Activated CD8-positive, alpha-beta memory T cell treated with anti-CD3 and anti-CD28 coated beads, Interleukin-2, amount 10 ng/mL, durations not matched to agents 7 days and 5 days (primary cell): ENCODE results near the gene VWA3A. TPM values are rescaled to one million over a fixed set of nuclear protein-coding genes. Genes with fewer than 3 reads are reported as not detected.

Experiments used
- ATAC-seq: fragments of 150-1000 bp; cut with Tn5 transposase; one replicate; pipeline ENCODE4 v1.10.0; 2021; ENCODE audit warnings: moderate library complexity
- CTCF ChIA-PET: fragments of 350-600 bp; sonication (Branson Sonifier 250); formaldehyde crosslinking; loops from one replicate; lab custom pipeline; 2021; ENCODE audit warnings: antibody characterized with exemption; lab: Charles Lee
- DNase-seq: peaks from one replicate; pipeline ENCODE4 v3.0.0-alpha.2; 2020
- H3K27ac Mint-ChIP-seq: one replicate; pipeline ENCODE4 v1.8.0; 2021; ENCODE audit warnings: mild to moderate bottlenecking, mixed read lengths
- H3K27me3 Mint-ChIP-seq: one replicate; pipeline ENCODE4 v1.8.0; 2021; ENCODE audit warnings: mixed read lengths
- H3K36me3 Mint-ChIP-seq: one replicate; pipeline ENCODE4 v1.8.0; 2021; ENCODE audit warnings: mild to moderate bottlenecking, mixed read lengths
- H3K4me1 Mint-ChIP-seq: one replicate; pipeline ENCODE4 v1.8.0; 2021; ENCODE audit warnings: mixed read lengths
- H3K4me3 Mint-ChIP-seq: one replicate; pipeline ENCODE4 v1.8.0; 2021; ENCODE audit warnings: mild to moderate bottlenecking, moderate library complexity, mixed read lengths
- H3K9me3 Mint-ChIP-seq: one replicate; pipeline ENCODE4 v1.8.0; 2022; ENCODE audit warnings: low read depth, mixed read lengths
- total RNA-seq, 2 experiments: library from RNA; stranded (reverse); gene quantifications; one replicate each; pipeline ENCODE4 v1.2.3, GENCODE V29; 2021

Gene VWA3A
- total RNA-seq, 2 experiments from 2014 or later, result 0.28 to 0.29 TPM

- no peak for DNase-seq
- no peak overlapping the region for H3K4me3 Mint-ChIP-seq
- H3K27me3 Mint-ChIP-seq, result peaks cover 5% of the 10 kb centered on the region
- CTCF ChIA-PET, result interaction anchor here (1.5 to 1.7 kb wide), 2 partner anchors 85 to 183 kb away, joined by 3 to 5 read pairs; no protein-coding TSS in a partner anchor
- H3K36me3 Mint-ChIP-seq, result no peaks in the 10 kb centered on the region
- H3K9me3 Mint-ChIP-seq, result no peaks in the 10 kb centered on the region
- no peak overlapping the region for H3K27ac Mint-ChIP-seq
- H3K4me1 Mint-ChIP-seq, result peaks cover 16% of the 10 kb centered on the region
- no peak for ATAC-seq
Observed at GRCh38 chr16:22184615-22184968, 92.3 kb downstream of the VWA3A start.

- H3K9me3 Mint-ChIP-seq, result no peaks in the 10 kb centered on the region
- no peak overlapping the region for H3K27ac Mint-ChIP-seq
- no peaks in the 10 kb centered on the region for H3K36me3 Mint-ChIP-seq
- ATAC-seq, result no peak
- H3K4me3 Mint-ChIP-seq, result no peak overlapping the region
- H3K4me1 Mint-ChIP-seq, result peaks cover 19% of the 10 kb centered on the region
- CTCF ChIA-PET, result interaction anchor here (1.6 to 4.9 kb wide), 4 partner anchors 87 to 188 kb away, joined by 5 to 102 read pairs (median 36); partner anchors contain the start of genes MOSMO and PDZD9
- H3K27me3 Mint-ChIP-seq, result no peaks in the 10 kb centered on the region
- DNase-seq, result no peak
Observed at GRCh38 chr16:22186517-22186916, 94.2 kb downstream of the VWA3A start.

- H3K4me3 Mint-ChIP-seq, result no peak overlapping the region
- no peaks in the 10 kb centered on the region for H3K36me3 Mint-ChIP-seq
- CTCF ChIA-PET, result interaction anchor here (0.5 to 13.1 kb wide), 30 partner anchors 10 to 543 kb away, joined by 3 to 204 read pairs (median 6); partner anchors contain the start of genes EEF2K, MOSMO, PDZD9 and POLR3E
- no peak overlapping the region for H3K27ac Mint-ChIP-seq
- DNase-seq (no peak), ATAC-seq (no peak)
- peaks cover 32% of the 10 kb centered on the region for H3K4me1 Mint-ChIP-seq
- no peaks in the 10 kb centered on the region for H3K27me3 Mint-ChIP-seq
- H3K9me3 Mint-ChIP-seq, result no peaks in the 10 kb centered on the region
Observed at GRCh38 chr16:22188267-22188594, 95.9 kb downstream of the VWA3A start.

GRCh38 chr16:22188595-22189442 lies 96.5 kb downstream of the VWA3A start:
- CTCF ChIA-PET, result interaction anchor here (0.5 to 13.1 kb wide), 34 partner anchors 9 to 543 kb away, joined by 3 to 204 read pairs (median 4); partner anchors contain the start of genes EEF2K, MOSMO, PDZD9 and POLR3E
- H3K27me3 Mint-ChIP-seq, result no peaks in the 10 kb centered on the region
- ATAC-seq, result no peak
- H3K9me3 Mint-ChIP-seq, result no peaks in the 10 kb centered on the region
- H3K27ac Mint-ChIP-seq, result peak overlapping the region; percentile 98
- H3K4me3 Mint-ChIP-seq, result peak overlapping the region; percentile 86
- H3K36me3 Mint-ChIP-seq, result no peaks in the 10 kb centered on the region
- peaks cover 37% of the 10 kb centered on the region for H3K4me1 Mint-ChIP-seq
- DNase-seq, result peak; percentile 80

GRCh38 chr16:22189473-22190080 lies 97.2 kb downstream of the VWA3A start:
- DNase-seq (peak; percentile 63), ATAC-seq (no peak)
- peak overlapping the region; percentile 86 for H3K4me3 Mint-ChIP-seq
- H3K36me3 Mint-ChIP-seq, result no peaks in the 10 kb centered on the region
- H3K9me3 Mint-ChIP-seq, result no peaks in the 10 kb centered on the region
- CTCF ChIA-PET, result interaction anchor here (0.8 to 13.1 kb wide), 21 partner anchors 9 to 533 kb away, joined by 3 to 204 read pairs (median 8); partner anchors contain the start of genes EEF2K, MOSMO, PDZD9 and POLR3E
- H3K4me1 Mint-ChIP-seq, result peaks cover 41% of the 10 kb centered on the region
- H3K27me3 Mint-ChIP-seq, result no peaks in the 10 kb centered on the region
- H3K27ac Mint-ChIP-seq, result peak overlapping the region; percentile 98

GRCh38 chr16:22190081-22190775 lies 97.9 kb downstream of the VWA3A start:
- Mint-ChIP-seq H3K27me3 (no peaks in the 10 kb centered on the region), H3K4me3 (peak overlapping the region; percentile 86), H3K36me3 (no peaks in the 10 kb centered on the region), H3K4me1 (peaks cover 48% of the 10 kb centered on the region), H3K27ac (peak overlapping the region; percentile 98), H3K9me3 (no peaks in the 10 kb centered on the region)
- ATAC-seq, result peak; percentile 68
- CTCF ChIA-PET, result interaction anchor here (0.7 to 13.1 kb wide), 10 partner anchors 17 to 239 kb away, joined by 3 to 204 read pairs (median 23); partner anchors contain the start of genes EEF2K, MOSMO, PDZD9 and POLR3E
- peak; percentile 91 for DNase-seq

- H3K27me3 Mint-ChIP-seq, result no peaks in the 10 kb centered on the region
- no peaks in the 10 kb centered on the region for H3K9me3 Mint-ChIP-seq
- H3K4me1 Mint-ChIP-seq, result peaks cover 53% of the 10 kb centered on the region
- peaks cover 3% of the 10 kb centered on the region for H3K36me3 Mint-ChIP-seq
- H3K4me3 Mint-ChIP-seq, result peak overlapping the region; percentile 86
- CTCF ChIA-PET, result interaction anchor here (1.4 to 13.1 kb wide), 4 partner anchors 16 to 240 kb away, joined by 4 to 204 read pairs (median 67); partner anchors contain the start of genes EEF2K and POLR3E
- DNase-seq (peak; percentile 100), ATAC-seq (peak; percentile 68)
- H3K27ac Mint-ChIP-seq, result peak overlapping the region; percentile 98
Observed at GRCh38 chr16:22190776-22191531, 98.6 kb downstream of the VWA3A start.

GRCh38 chr16:22191532-22192260 lies 99.4 kb downstream of the VWA3A start:
- peaks cover 3% of the 10 kb centered on the region for H3K36me3 Mint-ChIP-seq
- H3K9me3 Mint-ChIP-seq, result no peaks in the 10 kb centered on the region
- peak overlapping the region; percentile 98 for H3K27ac Mint-ChIP-seq
- ATAC-seq (no peak), DNase-seq (peak; percentile 71)
- CTCF ChIA-PET, result interaction anchor here (1.4 to 13.1 kb wide), 3 partner anchors 15 to 241 kb away, joined by 4 to 204 read pairs (median 102); partner anchors contain the start of genes EEF2K and POLR3E
- H3K27me3 Mint-ChIP-seq, result no peaks in the 10 kb centered on the region
- peaks cover 56% of the 10 kb centered on the region for H3K4me1 Mint-ChIP-seq
- H3K4me3 Mint-ChIP-seq, result peak overlapping the region; percentile 86

GRCh38 chr16:22192261-22193062 lies 100.1 kb downstream of the VWA3A start:
- Mint-ChIP-seq H3K9me3 (no peaks in the 10 kb centered on the region), H3K4me3 (peak overlapping the region; percentile 86), H3K27ac (peak overlapping the region; percentile 98), H3K36me3 (peaks cover 3% of the 10 kb centered on the region), H3K27me3 (no peaks in the 10 kb centered on the region), H3K4me1 (peaks cover 59% of the 10 kb centered on the region)
- DNase-seq (peak; percentile 94), ATAC-seq (peak; percentile 4)
- CTCF ChIA-PET, result interaction anchor here (1.4 to 13.1 kb wide), 3 partner anchors 14 to 242 kb away, joined by 4 to 204 read pairs (median 102); partner anchors contain the start of genes EEF2K and POLR3E

- Mint-ChIP-seq H3K27ac (no peak overlapping the region), H3K9me3 (no peaks in the 10 kb centered on the region), H3K27me3 (no peaks in the 10 kb centered on the region), H3K4me3 (no peak overlapping the region), H3K36me3 (peaks cover 3% of the 10 kb centered on the region), H3K4me1 (peaks cover 63% of the 10 kb centered on the region)
- CTCF ChIA-PET, result interaction anchor here (1.4 to 13.1 kb wide), 3 partner anchors 14 to 128 kb away, joined by 3 to 204 read pairs (median 102); partner anchors contain the start of genes EEF2K and POLR3E
- ATAC-seq (no peak), DNase-seq (no peak)
Observed at GRCh38 chr16:22193063-22193411, 100.7 kb downstream of the VWA3A start.
